ENCODE measurements around the gene C12orf75.

Gene C12orf75

DNA sequence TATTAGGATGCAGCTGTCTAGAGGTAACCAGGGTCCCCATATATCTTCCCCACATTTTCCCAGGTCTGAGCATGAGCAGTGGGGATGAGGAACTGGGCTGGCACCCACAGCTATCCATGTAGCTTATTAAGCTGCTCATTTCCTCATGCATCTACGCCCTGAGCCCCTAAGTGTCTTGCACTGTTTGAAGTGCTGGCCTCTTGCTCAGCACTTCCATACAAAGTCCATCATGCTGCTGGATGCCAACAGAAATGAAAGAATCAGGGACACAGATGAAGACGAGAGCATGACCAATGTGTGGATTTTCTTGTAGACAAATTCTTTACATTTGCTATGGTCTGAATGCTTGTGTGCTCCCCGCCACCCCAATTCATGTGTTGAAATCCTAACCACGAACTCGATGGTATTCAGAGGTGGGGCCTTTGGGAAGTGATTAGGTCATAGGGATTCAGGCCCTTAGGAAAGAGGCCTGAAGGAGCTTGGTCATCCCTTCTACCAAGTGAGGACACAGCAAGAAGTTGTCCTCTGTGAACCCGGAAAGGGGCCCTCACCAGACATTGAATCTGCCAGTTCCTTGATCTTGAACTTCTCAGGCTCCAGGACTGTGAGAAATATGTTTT, 54.5 kb downstream of the C12orf75 start:
- H3K36me3 ChIP-seq (ENCODE audit: control insufficient read depth in 1 of 2, insufficient read depth in 2 of 2, low read length in 2 of 2), result no peaks in the 10 kb centered on the region
- H4K91ac ChIP-seq (ENCODE audit: low read depth, low read length), result no peak overlapping the region
- H3K4me1 ChIP-seq (ENCODE audit: control insufficient read depth in 1 of 2, insufficient read depth in 2 of 2, low read length in 2 of 2), result peaks cover 0 to 4% of the 10 kb centered on the region in 2 experiments
- H4K8ac ChIP-seq (ENCODE audit: low read depth, low read length), result no peak overlapping the region
- peaks cover 1% of the 10 kb centered on the region for H3K9me3 ChIP-seq (ENCODE audit: insufficient read depth, low read depth, low read length)
- H2AFZ ChIP-seq (ENCODE audit: insufficient read depth, low read length, poor library complexity), result no peak overlapping the region
- no peaks in the 10 kb centered on the region for H3K27me3 ChIP-seq (ENCODE audit: insufficient read depth, low read length)
- no peak overlapping the region for H3K9ac ChIP-seq (ENCODE audit: low read length)
- no peak overlapping the region for H2BK5ac ChIP-seq (ENCODE audit: low read depth, low read length, poor library complexity)
- H3K4me2 ChIP-seq (ENCODE audit: low read length), result no peak overlapping the region
- no peak for DNase-seq
- H3K18ac ChIP-seq (ENCODE audit: low read length), result no peak overlapping the region
- H3K4me3 ChIP-seq (ENCODE audit: low read depth, low read length), result no peak overlapping the region
- no peak overlapping the region for H3K4ac ChIP-seq (ENCODE audit: low read depth, low read length)
- no peaks in the 10 kb centered on the region for H3K79me2 ChIP-seq (ENCODE audit: control insufficient read depth, insufficient read depth, low read length, poor library complexity)
- H3K27ac ChIP-seq (ENCODE audit: low read depth, low read length), result no peak overlapping the region
- H2AK5ac ChIP-seq (ENCODE audit: low read length), result no peak overlapping the region
- no CpG with 5 or more reads among the region's 6 CpGs for whole genome bisulfite sequencing (ENCODE audit: extremely low coverage, insufficient coverage, insufficient read length)
- H2BK120ac ChIP-seq (ENCODE audit: insufficient read depth, low read length, poor library complexity), result no peak overlapping the region
- H3K23ac ChIP-seq (ENCODE audit: low read length), result no peak overlapping the region
- H4K12ac ChIP-seq (ENCODE audit: low read depth, low read length), result no peak overlapping the region
- no peaks in the 10 kb centered on the region for H3K79me1 ChIP-seq (ENCODE audit: low read length)
- no peak overlapping the region for H3K14ac ChIP-seq (ENCODE audit: low read length)
- H2BK12ac ChIP-seq (ENCODE audit: low read length), result no peak overlapping the region

DNA sequence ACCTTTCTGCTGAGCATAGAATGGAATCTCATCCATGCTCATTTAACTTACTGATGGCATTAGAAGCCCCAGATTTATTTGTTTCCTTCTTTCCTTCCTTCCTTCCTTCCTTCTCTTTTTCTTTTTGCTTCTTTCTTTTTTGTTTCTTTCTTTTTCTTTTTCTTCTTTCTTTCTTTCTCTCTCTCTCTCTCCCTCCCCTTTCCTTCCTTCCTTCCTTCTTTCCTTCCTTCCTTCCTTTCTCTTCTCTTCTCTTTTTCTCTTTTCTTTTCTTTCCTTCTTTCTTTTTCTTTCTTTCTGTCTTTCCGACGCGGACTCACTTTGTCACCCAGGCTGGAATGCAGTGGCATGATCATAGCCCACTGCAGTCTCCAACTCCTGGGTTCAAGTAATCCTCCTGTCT, 55.9 kb downstream of the C12orf75 start:
- H3K14ac ChIP-seq (ENCODE audit: low read length), result no peak overlapping the region
- H4K8ac ChIP-seq (ENCODE audit: low read depth, low read length), result no peak overlapping the region
- no peaks in the 10 kb centered on the region for H3K79me1 ChIP-seq (ENCODE audit: low read length)
- H3K4me3 ChIP-seq (ENCODE audit: low read depth, low read length), result no peak overlapping the region
- no peak overlapping the region for H4K91ac ChIP-seq (ENCODE audit: low read depth, low read length)
- peaks cover 0 to 4% of the 10 kb centered on the region in 2 experiments for H3K4me1 ChIP-seq (ENCODE audit: control insufficient read depth in 1 of 2, insufficient read depth in 2 of 2, low read length in 2 of 2)
- H2AFZ ChIP-seq (ENCODE audit: insufficient read depth, low read length, poor library complexity), result no peak overlapping the region
- no peak for DNase-seq
- no peaks in the 10 kb centered on the region for H3K36me3 ChIP-seq (ENCODE audit: control insufficient read depth in 1 of 2, insufficient read depth in 2 of 2, low read length in 2 of 2)
- no peaks in the 10 kb centered on the region for H3K27me3 ChIP-seq (ENCODE audit: insufficient read depth, low read length)
- no peak overlapping the region for H3K27ac ChIP-seq (ENCODE audit: low read depth, low read length)
- no peak overlapping the region for H4K12ac ChIP-seq (ENCODE audit: low read depth, low read length)
- H3K4ac ChIP-seq (ENCODE audit: low read depth, low read length), result no peak overlapping the region
- no peak overlapping the region for H2BK120ac ChIP-seq (ENCODE audit: insufficient read depth, low read length, poor library complexity)
- H3K18ac ChIP-seq (ENCODE audit: low read length), result no peak overlapping the region
- no peak overlapping the region for H2BK12ac ChIP-seq (ENCODE audit: low read length)
- peaks cover 1% of the 10 kb centered on the region for H3K9me3 ChIP-seq (ENCODE audit: insufficient read depth, low read depth, low read length)
- no peak overlapping the region for H2BK5ac ChIP-seq (ENCODE audit: low read depth, low read length, poor library complexity)
- no peak overlapping the region for H3K4me2 ChIP-seq (ENCODE audit: low read length)
- no peak overlapping the region for H3K23ac ChIP-seq (ENCODE audit: low read length)
- WGBS (ENCODE audit: extremely low coverage, insufficient coverage, insufficient read length), result no CpG with 5 or more reads among the region's 3 CpGs
- H2AK5ac ChIP-seq (ENCODE audit: low read length), result no peak overlapping the region
- H3K9ac ChIP-seq (ENCODE audit: low read length), result no peak overlapping the region
- no peaks in the 10 kb centered on the region for H3K79me2 ChIP-seq (ENCODE audit: control insufficient read depth, insufficient read depth, low read length, poor library complexity)

DNA sequence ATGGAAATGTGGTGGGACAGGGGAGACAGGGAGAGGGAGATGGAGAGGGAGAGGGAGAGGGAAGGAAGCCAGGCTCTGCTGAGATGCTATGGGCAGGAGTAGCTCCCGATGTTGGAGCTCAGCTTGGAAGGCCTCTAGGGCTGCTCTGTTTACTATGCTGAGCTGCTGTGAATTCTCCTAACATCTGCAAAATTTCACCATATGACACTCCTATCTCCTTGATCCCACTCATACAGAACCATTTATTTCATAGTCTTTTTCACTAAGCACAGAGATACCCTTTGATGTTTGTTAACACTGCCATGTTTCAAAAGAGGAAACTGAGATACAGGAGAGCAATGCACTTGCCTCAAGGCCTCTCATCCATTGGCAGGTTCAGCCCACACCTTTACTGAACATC, 60.7 kb downstream of the C12orf75 start:
- H3K18ac ChIP-seq (ENCODE audit: low read length), result no peak overlapping the region
- H3K14ac ChIP-seq (ENCODE audit: low read length), result no peak overlapping the region
- H3K23ac ChIP-seq (ENCODE audit: low read length), result no peak overlapping the region
- no peak overlapping the region for H3K4me3 ChIP-seq (ENCODE audit: low read depth, low read length)
- no peaks in the 10 kb centered on the region for H3K36me3 ChIP-seq (ENCODE audit: control insufficient read depth in 1 of 2, insufficient read depth in 2 of 2, low read length in 2 of 2)
- WGBS (ENCODE audit: extremely low coverage, insufficient coverage, insufficient read length), result no CpG with 5 or more reads among the region's 1 CpG
- H3K27me3 ChIP-seq (ENCODE audit: insufficient read depth, low read length), result no peaks in the 10 kb centered on the region
- H3K9ac ChIP-seq (ENCODE audit: low read length), result no peak overlapping the region
- DNase-seq, result no peak
- H4K12ac ChIP-seq (ENCODE audit: low read depth, low read length), result no peak overlapping the region
- no peaks in the 10 kb centered on the region for H3K79me2 ChIP-seq (ENCODE audit: control insufficient read depth, insufficient read depth, low read length, poor library complexity)
- no peak overlapping the region for H3K27ac ChIP-seq (ENCODE audit: low read depth, low read length)
- no peak overlapping the region for H2BK5ac ChIP-seq (ENCODE audit: low read depth, low read length, poor library complexity)
- no peak overlapping the region for H2AK5ac ChIP-seq (ENCODE audit: low read length)
- no peak overlapping the region for H2BK12ac ChIP-seq (ENCODE audit: low read length)
- H2BK120ac ChIP-seq (ENCODE audit: insufficient read depth, low read length, poor library complexity), result no peak overlapping the region
- no peak overlapping the region for H4K91ac ChIP-seq (ENCODE audit: low read depth, low read length)
- no peaks in the 10 kb centered on the region for H3K79me1 ChIP-seq (ENCODE audit: low read length)
- H4K8ac ChIP-seq (ENCODE audit: low read depth, low read length), result no peak overlapping the region
- H3K4me2 ChIP-seq (ENCODE audit: low read length), result no peak overlapping the region
- no peak overlapping the region for H2AFZ ChIP-seq (ENCODE audit: insufficient read depth, low read length, poor library complexity)
- H3K9me3 ChIP-seq (ENCODE audit: insufficient read depth, low read depth, low read length), result peaks cover 1% of the 10 kb centered on the region
- H3K4ac ChIP-seq (ENCODE audit: low read depth, low read length), result no peak overlapping the region
- peaks cover 0 to 5% of the 10 kb centered on the region in 2 experiments for H3K4me1 ChIP-seq (ENCODE audit: control insufficient read depth in 1 of 2, insufficient read depth in 2 of 2, low read length in 2 of 2)

DNA sequence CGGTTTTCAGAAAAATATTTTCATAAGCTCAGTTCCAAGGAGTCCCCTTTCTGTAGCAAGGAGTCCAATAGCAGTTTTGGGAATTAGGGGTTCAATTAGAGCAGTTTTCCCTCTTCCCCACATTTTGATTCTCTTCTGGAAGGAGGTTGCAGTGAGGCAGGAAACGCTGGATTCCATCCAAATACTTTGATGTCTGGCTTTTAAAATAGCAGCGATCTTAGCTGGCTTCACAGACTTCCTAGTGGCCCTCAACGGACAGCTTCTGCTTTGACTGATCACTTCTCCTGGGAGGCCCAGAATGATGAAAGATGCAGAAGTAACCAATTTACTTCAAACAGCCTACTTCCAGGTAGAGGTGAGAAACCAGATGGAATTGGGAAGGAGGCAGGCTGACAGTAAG, 63.1 kb downstream of the C12orf75 start:
- Histone ChIP-seq H2BK5ac (ENCODE audit: low read depth, low read length, poor library complexity) (no peak overlapping the region), H4K8ac (ENCODE audit: low read depth, low read length) (no peak overlapping the region), H3K4me3 (ENCODE audit: low read depth, low read length) (no peak overlapping the region), H3K79me1 (ENCODE audit: low read length) (no peaks in the 10 kb centered on the region), H3K27me3 (ENCODE audit: insufficient read depth, low read length) (no peaks in the 10 kb centered on the region), H3K9me3 (ENCODE audit: insufficient read depth, low read depth, low read length) (peaks cover 1% of the 10 kb centered on the region), H3K4me1 (ENCODE audit: control insufficient read depth in 1 of 2, insufficient read depth in 2 of 2, low read length in 2 of 2) (peaks cover 0 to 5% of the 10 kb centered on the region in 2 experiments), H3K4ac (ENCODE audit: low read depth, low read length) (no peak overlapping the region), H2AK5ac (ENCODE audit: low read length) (no peak overlapping the region), H4K12ac (ENCODE audit: low read depth, low read length) (no peak overlapping the region), H2AFZ (ENCODE audit: insufficient read depth, low read length, poor library complexity) (no peak overlapping the region), H3K23ac (ENCODE audit: low read length) (no peak overlapping the region), H3K36me3 (ENCODE audit: control insufficient read depth in 1 of 2, insufficient read depth in 2 of 2, low read length in 2 of 2) (no peaks in the 10 kb centered on the region), H3K4me2 (ENCODE audit: low read length) (no peak overlapping the region), H3K79me2 (ENCODE audit: control insufficient read depth, insufficient read depth, low read length, poor library complexity) (no peaks in the 10 kb centered on the region), H3K9ac (ENCODE audit: low read length) (no peak overlapping the region), H2BK12ac (ENCODE audit: low read length) (no peak overlapping the region), H3K27ac (ENCODE audit: low read depth, low read length) (no peak overlapping the region), H3K14ac (ENCODE audit: low read length) (no peak overlapping the region), H4K91ac (ENCODE audit: low read depth, low read length) (no peak overlapping the region), H2BK120ac (ENCODE audit: insufficient read depth, low read length, poor library complexity) (no peak overlapping the region), H3K18ac (ENCODE audit: low read length) (no peak overlapping the region)
- no CpG with 5 or more reads among the region's 4 CpGs for WGBS (ENCODE audit: extremely low coverage, insufficient coverage, insufficient read length)
- DNase-seq, result peak in 1 of 2 donors; percentile 37
